HK-2 (cell line): ENCODE results near the gene PDHX.

Experiments used
- DNase-seq: peaks from one replicate; pipeline ENCODE4 v3.0.0-alpha.2; 2018; ENCODE audit not compliant: unreplicated experiment

The PDHX gene

GRCh38 chr11:34990916-34991315 lies 74.5 kb downstream of the PDHX start:
- DNase-seq: no peak

GRCh38 chr11:34994854-34995253 lies 78.4 kb downstream of the PDHX start:
- DNase-seq: no peak

GRCh38 chr11:34996958-34997357 lies 80.5 kb downstream of the PDHX start:
- no peak for DNase-seq

- no peak for DNase-seq
Measured at GRCh38 chr11:34997952-34998528, 81.6 kb downstream of the PDHX start.

- DNase-seq: no peak
Measured at GRCh38 chr11:34999453-34999852, 83.0 kb downstream of the PDHX start.

- DNase-seq: no peak
Measured at GRCh38 chr11:35003186-35003585, 86.8 kb downstream of the PDHX start.

GRCh38 chr11:35003658-35004057 lies 87.2 kb downstream of the PDHX start:
- no peak for DNase-seq

GRCh38 chr11:35005141-35005780 lies 88.8 kb downstream of the PDHX start:
- no peak for DNase-seq

- no peak for DNase-seq
Measured at GRCh38 chr11:35006389-35007128, 90.1 kb downstream of the PDHX start.

GRCh38 chr11:35007277-35007676 lies 90.9 kb downstream of the PDHX start:
- DNase-seq: no peak

GRCh38 chr11:35009191-35009943 lies 92.9 kb downstream of the PDHX start:
- no peak for DNase-seq

- DNase-seq: no peak
Measured at GRCh38 chr11:35009944-35010342, 93.5 kb downstream of the PDHX start.

GRCh38 chr11:35010654-35011053 lies 94.2 kb downstream of the PDHX start:
- no peak for DNase-seq

- DNase-seq: no peak
Measured at GRCh38 chr11:35011389-35011788, 95.0 kb downstream of the PDHX start.

- DNase-seq: no peak
Measured at GRCh38 chr11:35011944-35012343, 95.5 kb downstream of the PDHX start.

- no peak for DNase-seq
Measured at GRCh38 chr11:35012467-35013191, 96.2 kb downstream of the PDHX start.

- DNase-seq: no peak
Measured at GRCh38 chr11:35013514-35014233, 97.3 kb downstream of the PDHX start.

GRCh38 chr11:35014346-35014745 lies 97.9 kb downstream of the PDHX start:
- DNase-seq: no peak

- no peak for DNase-seq
Measured at GRCh38 chr11:35015621-35016387, 99.4 kb downstream of the PDHX start.

- DNase-seq: no peak
Measured at GRCh38 chr11:35016916-35017315, 100.5 kb downstream of the PDHX start.
